ENCODE measurements around the gene RBM26.

The RBM26 gene

GRCh38 chr13:79270859-79271258 is 135.2 kb downstream of the RBM26 start:
- no peak overlapping the region for H3K27ac ChIP-seq
- TF ChIP-seq CTCF (IDR thresholded peaks at IDR 0.05) = no peak
- no peak for TF ChIP-seq ZFX (IDR thresholded peaks at IDR 0.05; ENCODE audit: borderline replicate concordance)
